Calu3 (cell line): Measurements from ENCODE around the gene LBR. TPM values are rescaled to one million over a fixed set of nuclear protein-coding genes. Genes with fewer than 3 reads are reported as not detected.

ENCODE experiments used
- BruUV-seq: library from RNA; stranded (reverse); fragments of 400-500 nt; replicated peaks from 2 replicates; lab custom pipeline; 2021; lab: Mats Ljungman, UMichigan
- CTCF ChIA-PET: fragments of 300-600 bp; sonication (Branson Sonifier 250); formaldehyde crosslinking; loops from one replicate; lab custom pipeline; 2022; ENCODE audit warnings: antibody characterized with exemption; lab: Charles Lee
- DNase-seq: peaks from one replicate; pipeline ENCODE4 v3.0.0; 2022
- H3K27ac Mint-ChIP-seq: one replicate; pipeline ENCODE4 v1.8.0; 2022; ENCODE audit warnings: mixed read lengths; ENCODE audit not compliant: unreplicated experiment
- H3K27me3 Mint-ChIP-seq: one replicate; pipeline ENCODE4 v1.8.0; 2022; ENCODE audit warnings: mixed read lengths; ENCODE audit not compliant: unreplicated experiment
- H3K36me3 Mint-ChIP-seq: one replicate; pipeline ENCODE4 v1.8.0; 2022; ENCODE audit warnings: mild to moderate bottlenecking, moderate library complexity, mixed read lengths; ENCODE audit not compliant: insufficient read depth, unreplicated experiment
- H3K4me1 Mint-ChIP-seq: one replicate; pipeline ENCODE4 v1.8.0; 2022; ENCODE audit warnings: mild to moderate bottlenecking, low read depth, mixed read lengths; ENCODE audit not compliant: unreplicated experiment
- H3K4me3 Mint-ChIP-seq: one replicate; pipeline ENCODE4 v1.8.0; 2022; ENCODE audit warnings: mild to moderate bottlenecking, low read depth, moderate library complexity, mixed read lengths; ENCODE audit not compliant: unreplicated experiment
- H3K9me3 Mint-ChIP-seq: one replicate; pipeline ENCODE4 v1.8.0; 2022; ENCODE audit warnings: low read depth, mixed read lengths; ENCODE audit not compliant: unreplicated experiment
- CTCF ChIP-seq: fragments of 200-600 bp; IDR thresholded peaks from one replicate; pipeline ENCODE4 v1.8.0; 2022; ENCODE audit warnings: antibody characterized with exemption; ENCODE audit not compliant: unreplicated experiment
- intact Hi-C: fragments of 100-400 bp; cut with micrococcal nuclease; formaldehyde crosslinking; loops from one replicate; pipeline ENCODE4 v1.10.0; 2022; ENCODE audit not compliant: unreplicated experiment
- total RNA-seq: library from RNA; stranded (reverse); gene quantifications from 2 replicates; pipeline ENCODE4 v1.2.3, GENCODE V29; 2022

LBR gene
- total RNA-seq, 1 experiment from 2014 or later: 183 TPM

- H3K4me1 Mint-ChIP-seq: peaks cover 52% of the 10 kb centered on the region
- no peak overlapping the region for H3K4me3 Mint-ChIP-seq
- H3K27ac Mint-ChIP-seq: no peak overlapping the region
- H3K27me3 Mint-ChIP-seq: no peaks in the 10 kb centered on the region
- no peak for DNase-seq
- intact Hi-C loops: no loop called here
- H3K36me3 Mint-ChIP-seq: peaks cover 5% of the 10 kb centered on the region
- TF ChIP-seq CTCF: no peak
- CTCF ChIA-PET: interaction anchor here (0.9 kb wide), 1 partner anchor 9 kb away, joined by 3 read pairs; no protein-coding TSS in a partner anchor
- no peaks in the 10 kb centered on the region for H3K9me3 Mint-ChIP-seq
- BruUV-seq: no TSS peak
Measured at GRCh38 chr1:225464851-225465792, 37.3 kb upstream of the LBR start.

- H3K4me3 Mint-ChIP-seq: no peak overlapping the region
Measured at GRCh38 chr1:225462714-225463574, 35.1 kb upstream of the LBR start.

GRCh38 chr1:225462429-225462713, 34.5 kb upstream of the LBR start:
- CTCF ChIA-PET: no interaction called here

More at GRCh38 chr1:225462714-225463574, 35.1 kb upstream of the LBR start:
- peak overlapping the region; percentile 23 for H3K27ac Mint-ChIP-seq
- no TSS peak for BruUV-seq
- CTCF ChIA-PET: no interaction called here
- H3K9me3 Mint-ChIP-seq: no peaks in the 10 kb centered on the region
- intact Hi-C loops: no loop called here
- peaks cover 5% of the 10 kb centered on the region for H3K36me3 Mint-ChIP-seq
- H3K27me3 Mint-ChIP-seq: no peaks in the 10 kb centered on the region
- peaks cover 67% of the 10 kb centered on the region for H3K4me1 Mint-ChIP-seq
- no peak for TF ChIP-seq CTCF
- no peak for DNase-seq

More at GRCh38 chr1:225462429-225462713, 34.5 kb upstream of the LBR start:
- Mint-ChIP-seq H3K36me3 (peaks cover 5% of the 10 kb centered on the region), H3K9me3 (no peaks in the 10 kb centered on the region), H3K4me3 (no peak overlapping the region), H3K27me3 (no peaks in the 10 kb centered on the region), H3K4me1 (peaks cover 67% of the 10 kb centered on the region), H3K27ac (no peak overlapping the region)
- DNase-seq: no peak
- BruUV-seq: no TSS peak
- intact Hi-C loops: no loop called here
- no peak for TF ChIP-seq CTCF
